ENCODE data around the gene RPTOR.
"Not testable (repeated sequence)": the region's sequence is repeated elsewhere in the genome, so short reads cannot be mapped to it uniquely, and the experiment has no call there.

The RPTOR gene

DNA sequence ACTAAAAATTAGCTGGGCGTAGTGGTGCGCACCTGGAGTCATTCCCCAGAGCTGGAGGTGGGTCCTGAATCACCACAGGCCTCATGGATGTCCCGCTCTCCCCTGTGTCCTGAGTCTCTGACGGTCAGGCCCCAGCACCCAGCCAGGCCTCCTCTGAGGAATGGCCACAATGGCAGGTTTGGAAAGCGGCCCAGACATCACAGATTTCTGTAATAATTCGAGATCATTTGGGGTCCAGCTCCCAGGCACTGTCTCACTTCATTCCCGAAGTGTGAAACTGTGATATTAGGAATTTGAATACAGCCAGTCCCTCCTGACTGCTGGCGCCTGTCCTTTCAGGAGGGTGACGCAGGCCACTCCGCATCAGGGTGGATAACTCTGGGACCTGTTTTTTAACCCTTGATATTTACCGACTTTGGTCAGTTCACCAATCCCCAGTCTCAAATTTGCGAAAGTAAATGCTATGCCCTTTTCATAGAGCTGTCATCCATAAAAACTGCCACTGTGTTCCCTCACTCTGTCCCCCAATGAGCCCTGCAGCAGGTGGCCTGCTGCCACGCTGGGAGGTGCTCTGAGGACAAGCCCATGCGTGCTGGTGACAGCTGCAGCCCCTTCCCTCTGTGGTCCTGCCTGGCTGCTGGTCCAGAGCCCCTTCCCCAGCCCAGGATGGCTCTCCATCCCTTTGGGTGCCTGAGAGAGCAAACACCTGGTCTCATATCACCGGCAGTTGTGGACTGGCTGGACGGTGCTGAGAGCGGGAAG lies 28.3 kb upstream of the RPTOR start:
- DNase-seq = no peak

DNA sequence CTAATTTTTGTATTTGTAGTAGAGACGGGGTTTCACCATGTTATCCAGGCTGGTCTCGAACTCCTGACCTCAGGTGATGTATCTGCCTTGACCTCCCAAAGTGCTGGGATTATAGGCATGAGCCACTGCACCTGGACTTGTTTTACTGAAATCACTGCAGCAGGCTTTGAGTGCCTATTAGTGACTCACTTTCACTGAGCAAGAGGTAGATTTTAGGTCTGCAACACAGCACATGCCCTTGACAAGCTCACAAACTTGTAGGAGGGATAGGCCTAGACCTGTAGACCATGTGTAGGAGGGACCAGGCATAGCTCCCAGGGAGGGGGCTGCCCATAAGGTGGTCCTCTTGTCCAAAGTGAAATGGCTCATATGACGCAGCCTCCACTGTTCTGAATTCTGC lies 27.0 kb upstream of the RPTOR start:
- no peak for DNase-seq

DNA sequence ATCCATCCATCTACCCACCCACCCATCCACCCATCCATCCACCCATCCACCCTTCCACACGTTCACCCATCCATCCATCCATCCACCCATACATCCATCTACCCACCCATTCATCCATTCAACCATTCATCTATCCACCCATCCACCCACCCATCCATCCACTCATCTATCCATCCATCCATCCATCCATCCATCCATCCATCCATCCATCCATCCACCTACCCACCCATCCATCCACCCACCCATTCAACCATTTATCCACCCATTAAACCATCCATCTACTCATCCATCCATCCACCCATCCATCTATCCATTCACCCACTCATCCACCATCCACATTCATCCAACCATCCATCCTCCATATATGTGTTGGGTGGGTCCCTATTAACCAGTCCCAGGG lies 26.2 kb upstream of the RPTOR start:
- DNase-seq = no peak

DNA sequence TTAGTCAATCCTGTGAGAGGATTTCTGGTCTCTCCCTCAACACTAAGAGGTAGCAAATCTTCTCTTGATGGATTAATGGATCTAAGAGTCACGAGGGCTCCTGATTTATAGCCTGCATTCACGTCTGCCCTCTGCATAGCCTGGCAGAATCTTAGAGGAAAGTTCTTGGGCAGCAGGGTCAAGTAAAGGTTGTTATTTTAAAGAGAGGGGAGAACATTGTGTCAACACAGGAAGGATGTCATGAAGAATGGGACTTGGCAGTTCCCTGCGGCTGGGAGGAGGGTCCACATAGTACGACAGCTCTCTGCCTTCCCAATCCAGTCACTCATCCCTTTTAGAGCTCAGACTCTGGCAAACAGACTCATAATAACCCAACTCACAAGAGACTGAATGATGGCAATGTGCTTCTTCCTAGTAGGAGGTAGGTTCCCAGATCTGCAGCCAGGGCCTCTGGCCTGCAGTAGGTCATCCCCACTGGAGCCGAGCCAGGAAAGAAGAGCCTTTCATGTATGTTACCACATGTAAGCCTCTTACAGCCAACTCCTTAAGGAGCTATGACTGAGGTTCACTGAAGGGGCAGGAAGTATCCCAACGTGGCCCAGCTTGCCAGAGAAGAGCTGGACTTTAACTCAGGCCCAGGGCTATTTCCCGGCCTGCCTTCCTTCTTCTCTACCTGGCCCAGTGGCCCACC lies 25.4 kb upstream of the RPTOR start:
- DNase-seq = no peak

DNA sequence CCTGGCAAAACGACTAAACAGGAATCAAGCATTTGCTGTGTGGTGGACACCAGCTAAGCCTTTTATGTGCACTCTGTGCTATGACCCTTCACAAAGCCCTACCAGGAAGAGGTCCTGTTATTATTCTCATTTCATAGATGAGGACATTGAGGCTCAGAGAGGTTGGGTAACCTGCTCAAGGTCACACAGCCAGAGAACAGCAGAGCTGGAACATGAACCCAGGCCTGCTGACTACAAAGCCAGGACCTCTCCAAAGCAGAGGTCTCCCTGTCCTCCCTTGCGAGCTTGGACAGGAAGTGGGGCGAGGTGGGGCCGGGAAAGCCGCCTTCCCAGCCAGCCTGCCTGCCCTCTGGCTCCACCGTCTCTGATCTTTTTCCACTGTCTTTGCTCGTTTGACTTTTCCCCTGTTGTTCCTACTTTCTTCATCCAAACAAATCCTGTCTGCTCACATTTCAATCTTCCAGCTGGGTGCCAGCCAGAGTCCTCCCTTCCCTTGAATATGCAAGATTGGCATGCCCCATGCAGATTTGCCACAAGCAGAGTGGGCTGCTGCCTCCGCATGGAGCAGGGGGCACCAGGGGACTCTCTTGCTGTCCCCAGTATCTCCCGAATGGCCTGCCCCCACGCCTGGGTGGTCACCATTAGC lies 23.7 kb upstream of the RPTOR start:
- DNase-seq = no peak

DNA sequence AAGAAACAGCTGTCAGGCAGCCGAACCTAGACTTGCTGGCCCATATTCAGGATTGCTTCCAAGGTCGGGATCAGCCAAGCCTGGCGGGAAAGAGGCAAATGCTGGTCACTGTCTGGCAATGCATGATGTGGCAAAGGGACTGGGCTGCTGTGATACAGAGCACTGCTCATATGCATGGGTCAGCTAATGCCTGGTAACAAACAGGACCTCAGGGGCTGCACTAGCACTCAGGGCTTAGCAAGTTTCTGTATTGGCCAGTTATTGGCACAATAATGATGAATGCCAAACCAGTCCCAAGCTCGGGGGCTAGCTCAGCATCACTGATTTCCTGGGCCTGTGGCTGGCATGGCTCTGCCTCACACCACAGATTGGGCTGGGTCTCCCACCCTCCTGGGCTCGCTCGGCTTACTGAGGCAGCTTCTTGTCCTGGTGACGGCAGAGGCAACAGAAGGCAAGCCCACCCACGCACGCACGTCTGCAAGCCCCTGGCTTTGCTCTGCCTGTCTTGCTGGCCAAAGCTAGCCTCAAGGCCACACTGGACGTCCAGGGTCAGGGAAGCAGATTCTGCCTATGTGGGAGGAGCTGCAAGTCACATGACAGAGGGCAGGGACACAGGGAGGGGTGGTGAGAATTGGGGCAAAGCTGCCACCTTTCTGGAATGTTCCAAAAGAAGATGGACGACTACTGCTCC lies 21.4 kb upstream of the RPTOR start:
- no peak for DNase-seq

DNA sequence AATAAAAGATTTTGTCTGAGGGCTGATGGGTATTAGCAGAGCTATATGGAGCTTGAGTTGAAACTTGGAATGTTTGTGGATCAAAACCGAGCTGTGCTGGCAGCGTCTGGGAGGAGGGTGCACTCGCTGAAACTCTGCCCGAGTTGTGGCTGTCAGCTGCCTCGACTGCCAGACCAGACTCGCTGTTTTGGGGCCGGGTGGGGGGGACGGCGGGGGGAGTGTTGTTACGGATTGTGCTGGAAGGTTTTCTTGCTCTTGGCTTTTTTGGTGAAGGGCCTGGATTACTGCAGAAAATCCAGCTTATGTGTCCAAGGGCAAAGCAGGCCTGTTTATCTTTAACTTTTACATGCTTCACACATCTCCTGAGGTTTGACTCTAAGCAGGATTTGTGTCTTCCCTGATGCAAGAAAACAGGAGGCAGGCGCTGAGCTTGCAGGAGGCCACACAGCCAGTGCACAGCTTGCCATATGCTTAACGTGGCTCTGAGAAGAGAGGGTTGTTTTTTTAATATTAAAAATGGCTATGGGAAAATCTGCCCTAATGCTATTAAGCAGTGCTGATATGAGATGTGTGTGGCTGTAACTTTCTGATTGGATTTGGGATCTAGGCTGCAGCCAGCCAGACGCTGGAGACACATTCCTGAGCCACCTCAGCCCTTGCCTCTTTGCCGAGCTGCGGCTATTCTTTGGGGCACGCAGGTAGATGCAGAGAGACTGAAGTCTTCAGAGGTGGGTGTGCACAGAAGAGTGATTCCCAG lies 20.5 kb upstream of the RPTOR start:
- no peak for DNase-seq

DNA sequence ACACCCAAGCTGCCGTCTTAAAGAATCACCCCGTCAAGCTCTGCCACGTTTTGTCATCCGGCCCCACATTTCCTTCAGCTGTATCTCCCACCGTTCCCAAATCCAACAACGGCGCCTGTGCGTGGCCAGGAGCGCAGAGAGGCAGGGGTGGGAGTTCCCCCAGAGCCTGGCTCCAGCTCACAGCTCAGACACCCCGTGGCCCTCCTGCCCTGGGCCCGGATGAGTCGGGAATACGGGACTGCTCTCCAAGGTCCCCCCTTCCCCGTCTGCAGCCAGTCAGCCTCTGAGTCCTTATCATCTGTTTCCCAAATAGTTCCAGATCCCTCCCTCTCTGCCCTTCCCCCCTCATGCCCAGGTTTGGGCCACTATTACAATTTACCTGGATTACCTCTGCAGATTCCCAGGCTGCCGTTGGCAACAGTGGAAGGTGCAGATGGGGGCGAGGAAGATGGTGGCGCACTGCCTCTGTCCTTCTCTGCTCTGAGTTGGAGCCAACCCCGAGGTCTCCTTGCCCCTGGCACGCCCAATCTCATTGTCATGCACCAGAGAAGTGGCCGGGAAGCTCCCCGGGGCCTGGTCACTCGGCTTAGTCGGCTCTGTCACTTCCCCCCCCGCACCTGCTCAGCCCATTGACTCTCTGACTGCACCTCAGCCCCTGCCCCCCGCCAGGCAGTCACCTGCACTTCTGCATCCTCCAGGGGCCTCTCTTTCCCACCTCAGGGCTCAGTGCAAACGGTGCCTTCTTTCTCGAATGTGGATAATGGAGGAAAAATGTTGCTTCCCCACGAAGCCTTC lies 18.3 kb upstream of the RPTOR start:
- no peak for DNase-seq

DNA sequence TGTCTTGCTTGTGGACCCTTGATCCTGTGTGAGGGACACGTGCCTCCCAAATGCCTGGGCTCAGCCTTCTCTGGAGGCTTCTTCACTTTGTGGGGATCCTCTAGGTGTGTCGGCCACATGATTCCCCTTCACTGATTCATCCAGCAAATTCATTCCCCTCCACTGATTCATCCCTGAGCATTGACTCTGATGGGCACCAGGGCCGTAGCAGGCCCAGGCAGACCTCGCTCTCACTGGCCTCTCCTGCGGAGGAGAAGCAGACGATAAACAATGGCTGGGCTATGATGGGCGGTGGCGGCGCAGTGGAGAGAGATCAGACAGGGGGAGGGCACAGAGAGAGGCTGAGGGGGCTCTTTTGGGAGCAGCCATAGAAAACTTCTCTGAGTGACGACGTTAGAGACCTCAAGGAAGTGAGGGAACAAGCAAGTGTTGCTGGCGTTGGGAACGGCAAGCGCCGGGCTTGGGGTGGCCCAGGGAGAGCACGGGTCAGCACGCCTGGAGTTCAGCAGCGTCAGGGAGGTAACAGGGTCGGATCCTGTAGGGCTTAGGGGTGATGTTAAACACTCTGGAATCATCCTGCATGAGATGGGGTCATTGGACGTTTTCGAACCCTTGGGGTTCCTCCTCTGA lies 17.5 kb upstream of the RPTOR start:
- DNase-seq = no peak

DNA sequence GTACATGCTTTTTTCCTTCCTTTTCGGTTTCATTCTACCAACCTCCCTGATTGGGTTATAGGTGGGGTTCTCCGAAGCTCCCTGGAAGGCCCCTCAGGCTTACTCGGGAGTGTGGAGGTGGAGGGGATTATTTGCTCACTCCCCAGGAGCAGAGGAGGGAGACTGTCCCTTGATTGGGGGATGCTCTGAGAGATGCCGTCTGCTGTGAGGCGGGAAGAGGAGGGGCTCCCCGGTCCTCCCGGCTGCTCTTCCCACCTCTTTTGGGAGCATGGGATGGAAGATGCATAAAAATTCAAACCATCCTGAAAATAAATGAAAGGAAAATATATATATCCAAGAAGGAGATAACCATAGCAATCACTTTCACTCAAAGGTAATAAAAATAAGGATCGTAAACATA lies 16.1 kb upstream of the RPTOR start:
- DNase-seq = no peak

DNA sequence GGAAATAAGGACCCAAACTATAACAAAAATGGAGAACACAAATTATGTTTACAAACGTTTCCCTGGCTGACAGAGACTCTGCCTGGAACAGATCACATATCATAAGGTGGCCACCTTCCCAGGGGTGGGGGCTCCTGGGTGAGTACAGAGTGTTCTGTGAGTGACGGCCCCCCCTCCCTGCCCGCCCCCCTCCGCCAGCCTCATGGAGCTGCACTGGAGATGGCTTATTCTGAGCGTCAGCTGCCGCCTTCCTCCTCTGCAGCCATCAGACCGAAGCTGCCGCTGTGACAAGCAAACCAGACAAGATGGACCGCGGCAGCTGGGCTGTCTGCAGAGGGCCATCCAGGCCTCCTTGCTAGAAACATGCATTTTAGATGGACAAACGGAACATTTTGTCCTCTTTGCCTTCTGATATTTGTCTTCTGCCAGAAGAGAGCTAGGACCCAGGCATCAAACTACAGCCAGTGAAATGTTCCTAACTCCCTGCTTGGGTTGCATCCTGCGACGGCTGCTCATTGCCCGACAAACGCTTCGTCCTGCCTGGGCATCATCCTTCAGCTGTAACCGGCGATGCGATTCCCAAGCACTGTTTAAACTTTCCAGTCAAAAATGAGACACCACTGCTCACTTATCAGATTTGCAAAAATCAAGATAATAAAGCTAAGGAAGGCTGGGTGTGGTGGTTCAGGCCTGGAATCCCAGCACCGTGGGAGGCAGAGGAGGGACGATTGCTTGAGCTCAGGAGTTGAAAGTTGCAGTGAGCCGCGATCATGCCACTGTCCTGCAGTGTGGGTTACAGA lies 15.3 kb upstream of the RPTOR start:
- DNase-seq = no peak

DNA sequence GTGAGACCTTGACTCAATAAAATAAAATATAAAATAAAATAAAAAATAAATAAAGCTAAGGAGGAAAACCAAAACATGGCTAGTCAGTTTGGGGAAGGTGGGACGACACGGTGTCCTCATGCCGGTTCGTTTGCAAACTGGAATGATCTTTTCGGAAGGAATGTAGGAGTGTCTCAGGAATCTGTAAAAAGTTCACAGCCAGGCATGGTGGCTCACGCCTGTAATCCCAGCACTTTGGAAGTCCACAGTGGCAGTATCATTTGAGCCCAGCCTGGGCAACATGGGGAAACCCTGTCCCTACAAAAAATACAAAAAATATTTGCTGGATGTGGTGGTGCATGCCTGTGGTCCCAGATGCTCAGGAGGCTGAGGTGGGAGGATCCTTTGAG lies 14.7 kb upstream of the RPTOR start:
- no peak for DNase-seq

DNA sequence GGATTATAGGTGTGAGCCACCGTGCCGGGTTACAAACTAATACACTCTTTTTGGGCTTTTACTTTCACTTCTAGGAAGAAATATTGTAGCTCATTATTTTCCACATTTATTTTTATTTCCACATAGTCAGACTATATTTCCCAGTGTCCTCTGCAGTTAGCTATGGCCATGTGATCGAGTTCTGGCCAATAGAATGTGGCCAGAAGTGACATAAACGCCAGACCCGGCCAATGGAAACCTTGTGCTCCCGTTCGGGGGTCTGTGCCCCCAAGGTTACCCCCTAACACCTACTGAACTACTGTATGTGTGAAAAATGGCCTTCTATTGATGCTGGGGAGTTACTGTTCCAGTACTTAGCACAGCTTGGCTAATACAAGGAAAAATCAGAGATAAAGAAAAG lies 13.2 kb upstream of the RPTOR start:
- no peak for DNase-seq

DNA sequence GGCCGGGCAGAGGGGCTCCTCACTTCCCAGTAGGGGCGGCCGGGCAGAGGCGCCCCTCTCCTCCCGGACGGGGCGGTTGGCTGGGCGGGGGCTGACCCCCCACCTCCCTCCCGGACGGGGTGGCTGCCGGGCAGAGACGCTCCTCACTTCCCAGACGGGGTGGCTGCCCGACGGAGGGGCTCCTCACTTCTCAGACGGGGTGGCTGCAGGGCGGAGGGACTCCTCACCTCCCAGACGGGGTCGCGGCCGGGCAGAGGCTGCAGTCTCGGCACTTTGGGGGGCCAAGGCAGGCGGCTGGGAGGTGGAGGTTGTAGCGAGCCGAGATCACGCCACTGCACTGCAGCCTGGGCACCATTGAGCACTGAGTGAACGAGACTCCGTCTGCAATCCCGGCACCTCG lies 7.3 kb upstream of the RPTOR start:
- DNase-seq = not testable (repeated sequence)

DNA sequence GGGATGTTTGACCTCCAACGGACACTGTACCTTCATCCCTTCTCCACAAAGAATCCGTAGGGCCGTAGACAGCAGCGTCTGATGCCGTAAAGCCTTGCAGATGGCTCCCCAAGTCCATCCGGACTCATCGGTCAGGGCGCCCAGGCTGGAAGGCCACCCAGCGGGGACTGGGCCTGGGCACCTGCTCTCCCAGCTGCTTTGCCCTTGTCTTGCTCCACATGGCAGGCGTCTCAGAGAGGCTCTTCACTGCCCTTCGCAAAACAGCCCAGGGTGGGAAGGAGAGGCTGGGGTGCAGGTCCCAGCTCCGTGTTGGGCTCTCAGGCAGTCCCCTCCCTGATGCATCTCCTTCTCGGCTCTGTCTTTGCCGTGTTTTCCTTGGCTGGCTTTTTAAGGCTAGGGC lies 6.2 kb upstream of the RPTOR start:
- no peak for DNase-seq

DNA sequence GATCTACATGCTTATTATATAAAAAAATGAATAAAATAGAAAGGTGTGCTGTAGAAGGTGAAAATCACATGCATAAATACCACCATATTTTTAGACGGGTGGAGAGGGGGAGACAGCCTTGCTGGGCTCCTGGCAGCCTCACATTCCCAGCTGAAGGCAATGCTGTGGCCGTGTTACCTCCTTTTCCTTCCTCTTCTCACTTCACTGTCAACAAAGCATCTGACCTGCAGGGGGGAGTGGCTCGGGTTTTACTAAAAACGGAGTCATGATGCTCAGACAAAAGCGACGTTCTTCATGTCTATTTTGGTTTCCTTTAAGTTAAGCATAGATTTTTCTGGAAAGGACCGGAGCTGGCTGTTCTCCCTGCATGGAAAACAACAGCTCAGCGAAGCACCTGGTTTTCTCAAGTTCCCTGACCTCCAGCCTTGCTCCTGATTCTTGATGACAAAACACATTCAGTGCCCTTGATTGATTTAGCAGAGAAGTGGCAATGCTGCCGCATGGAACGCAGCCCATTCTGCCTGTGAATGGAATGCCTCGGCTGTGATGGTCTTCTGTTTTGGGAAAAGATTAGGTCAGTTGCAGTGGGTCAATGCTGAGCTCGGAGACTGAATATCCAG lies 5.5 kb upstream of the RPTOR start:
- no peak for DNase-seq

DNA sequence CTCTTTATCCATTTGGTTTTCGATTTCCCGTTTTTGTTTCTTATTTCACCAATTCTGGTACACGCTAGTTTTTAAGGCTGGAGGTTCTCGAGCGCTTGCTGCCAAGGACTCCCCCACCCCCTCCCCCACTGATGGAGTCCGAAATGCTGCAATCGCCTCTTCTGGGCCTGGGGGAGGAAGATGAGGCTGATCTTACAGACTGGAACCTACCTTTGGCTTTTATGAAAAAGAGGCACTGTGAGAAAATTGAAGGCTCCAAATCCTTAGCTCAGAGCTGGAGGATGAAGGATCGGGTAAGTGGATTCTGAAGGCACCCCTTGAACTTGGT lies 825 bp downstream of the RPTOR start:
- DNase-seq = no peak

DNA sequence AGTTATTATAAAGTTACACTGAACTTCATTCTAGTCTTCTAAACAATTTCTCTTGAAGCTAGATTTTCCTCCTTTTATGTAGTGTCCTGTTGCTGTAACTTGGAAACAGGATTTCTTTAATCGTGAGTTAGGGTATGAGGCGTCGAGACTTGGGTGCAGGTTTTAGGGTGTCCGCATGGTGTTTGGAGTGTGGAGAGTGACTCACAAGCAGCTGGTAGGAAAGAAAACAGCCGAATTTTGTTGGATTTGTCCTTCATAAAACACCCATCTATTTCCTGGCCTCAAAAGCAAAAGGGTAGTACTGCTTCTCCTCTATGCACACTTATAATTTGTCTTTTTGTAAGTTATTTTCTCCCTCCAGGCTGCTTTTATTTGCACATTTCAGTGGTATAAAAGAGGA lies 1.6 kb downstream of the RPTOR start:
- no peak for DNase-seq

DNA sequence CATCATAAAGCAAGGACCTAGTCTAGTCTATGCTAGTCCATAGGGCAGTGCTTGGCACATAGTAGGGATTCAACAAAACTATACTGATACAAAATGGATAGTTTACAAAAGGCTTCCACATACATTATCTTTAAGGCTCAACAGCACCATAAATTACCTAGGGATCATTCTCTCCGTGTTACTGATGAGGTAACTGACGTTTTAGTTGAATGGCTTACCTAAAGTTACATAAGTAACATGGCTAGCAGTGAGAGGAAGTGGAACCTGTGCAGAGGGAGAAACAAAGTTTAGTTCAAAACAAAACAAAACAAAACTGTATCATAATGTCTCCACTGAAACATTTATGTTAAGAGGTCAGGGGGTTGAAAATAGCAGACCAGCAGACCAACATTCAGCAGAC lies 7.9 kb downstream of the RPTOR start:
- no peak for DNase-seq

DNA sequence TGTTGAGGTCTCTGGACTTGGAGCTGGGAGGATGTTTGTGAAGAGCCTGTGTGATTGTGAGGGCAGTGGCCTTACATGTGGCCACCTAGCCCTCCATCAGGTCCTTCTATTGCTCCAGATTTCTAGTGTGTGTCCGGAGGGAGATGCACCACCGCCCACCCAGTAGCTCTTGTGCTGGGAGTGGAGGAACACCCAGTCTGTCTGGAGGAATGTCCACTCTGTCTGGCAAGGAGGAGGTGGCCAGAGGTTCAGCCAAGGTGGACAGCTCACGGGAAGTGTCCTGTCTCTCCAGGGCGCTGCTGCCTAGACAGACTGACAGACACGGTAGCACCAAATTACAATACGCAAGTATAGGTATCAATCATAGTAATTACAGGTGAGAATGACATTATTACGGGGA lies 10.6 kb downstream of the RPTOR start:
- DNase-seq = no peak

Data from CD4-positive, alpha-beta T cell treated with Interleukin-21 for 1 hour (primary cell).